Kidney tubule cell (primary cell): ENCODE measurements around the gene SLC2A13.
"Not testable (repeated sequence)": the region's sequence is repeated elsewhere in the genome, so short reads cannot be mapped to it uniquely, and the experiment has no call there.

ENCODE experiments used
- DNase-seq: peaks from one replicate; pipeline ENCODE4 v3.0.0-alpha.2; 2018; ENCODE audit warnings: low spot score

Gene SLC2A13

GRCh38 chr12:39807043-39807442, 298.8 kb downstream of the SLC2A13 start:
- DNase-seq = peak; percentile 5

GRCh38 chr12:39805651-39806050, 300.2 kb downstream of the SLC2A13 start:
- DNase-seq = no peak

- no peak for DNase-seq
Observed at GRCh38 chr12:39804898-39805297, 301.0 kb downstream of the SLC2A13 start.

- no peak for DNase-seq
Observed at GRCh38 chr12:39804479-39804878, 301.4 kb downstream of the SLC2A13 start.

GRCh38 chr12:39803151-39803550, 302.7 kb downstream of the SLC2A13 start:
- no peak for DNase-seq

GRCh38 chr12:39798977-39799376, 306.9 kb downstream of the SLC2A13 start:
- DNase-seq = no peak

GRCh38 chr12:39798429-39798828, 307.5 kb downstream of the SLC2A13 start:
- DNase-seq = no peak

GRCh38 chr12:39795481-39795880, 310.4 kb downstream of the SLC2A13 start:
- DNase-seq = no peak

GRCh38 chr12:39792938-39793337, 312.9 kb downstream of the SLC2A13 start:
- DNase-seq = no peak

GRCh38 chr12:39788239-39788638, 317.6 kb downstream of the SLC2A13 start:
- peak; percentile 17 for DNase-seq

- not testable (repeated sequence) for DNase-seq
Observed at GRCh38 chr12:39785814-39786213, 320.1 kb downstream of the SLC2A13 start.

- DNase-seq = no peak
Observed at GRCh38 chr12:39782026-39782545, 323.8 kb downstream of the SLC2A13 start.

- no peak for DNase-seq
Observed at GRCh38 chr12:39780913-39781446, 324.9 kb downstream of the SLC2A13 start.

GRCh38 chr12:39780411-39780912, 325.4 kb downstream of the SLC2A13 start:
- no peak for DNase-seq

- no peak for DNase-seq
Observed at GRCh38 chr12:39779768-39780340, 326.0 kb downstream of the SLC2A13 start.

GRCh38 chr12:39777465-39777864, 328.4 kb downstream of the SLC2A13 start:
- no peak for DNase-seq

GRCh38 chr12:39773266-39773665, 332.6 kb downstream of the SLC2A13 start:
- DNase-seq = no peak

GRCh38 chr12:39772821-39773259, 333.0 kb downstream of the SLC2A13 start:
- no peak for DNase-seq

GRCh38 chr12:39771456-39771855, 334.4 kb downstream of the SLC2A13 start:
- peak; percentile 53 for DNase-seq

- peak; percentile 49 for DNase-seq
Observed at GRCh38 chr12:39764944-39765560, 340.8 kb downstream of the SLC2A13 start.

- no peak for DNase-seq
Observed at GRCh38 chr12:39763890-39764169, 342.1 kb downstream of the SLC2A13 start.

GRCh38 chr12:39763071-39763889, 342.6 kb downstream of the SLC2A13 start:
- no peak for DNase-seq

- no peak for DNase-seq
Observed at GRCh38 chr12:39755478-39755877, 350.4 kb downstream of the SLC2A13 start.
